Measurements from ENCODE around the gene GPR160.

- TF ChIP-seq CTCF (IDR thresholded peaks at IDR 0.05; ENCODE audit: insufficient read depth, low read depth, low read length) (no peak), EZH2 (IDR thresholded peaks at IDR 0.05; ENCODE audit: insufficient read depth, low read length) (no peak)
Measured at GRCh38 chr3:170077361-170077760, 39.6 kb downstream of the GPR160 start.

All from astrocyte (in vitro differentiated cells and primary cell).